Calu3 (cell line): ENCODE results near the gene WDR35. TPM values are rescaled to one million over a fixed set of nuclear protein-coding genes. Genes with fewer than 3 reads are reported as not detected.

Source experiments
- BruUV-seq: library from RNA; stranded (reverse); fragments of 400-500 nt; replicated peaks from 2 replicates; lab custom pipeline; 2021; lab: Mats Ljungman, UMichigan
- CTCF ChIA-PET: fragments of 300-600 bp; sonication (Branson Sonifier 250); formaldehyde crosslinking; loops from one replicate; lab custom pipeline; 2022; ENCODE audit warnings: antibody characterized with exemption; lab: Charles Lee
- DNase-seq: peaks from one replicate; pipeline ENCODE4 v3.0.0; 2022
- H3K27ac Mint-ChIP-seq: one replicate; pipeline ENCODE4 v1.8.0; 2022; ENCODE audit warnings: mixed read lengths; ENCODE audit not compliant: unreplicated experiment
- H3K27me3 Mint-ChIP-seq: one replicate; pipeline ENCODE4 v1.8.0; 2022; ENCODE audit warnings: mixed read lengths; ENCODE audit not compliant: unreplicated experiment
- H3K36me3 Mint-ChIP-seq: one replicate; pipeline ENCODE4 v1.8.0; 2022; ENCODE audit warnings: mild to moderate bottlenecking, moderate library complexity, mixed read lengths; ENCODE audit not compliant: insufficient read depth, unreplicated experiment
- H3K4me1 Mint-ChIP-seq: one replicate; pipeline ENCODE4 v1.8.0; 2022; ENCODE audit warnings: mild to moderate bottlenecking, low read depth, mixed read lengths; ENCODE audit not compliant: unreplicated experiment
- H3K4me3 Mint-ChIP-seq: one replicate; pipeline ENCODE4 v1.8.0; 2022; ENCODE audit warnings: mild to moderate bottlenecking, low read depth, moderate library complexity, mixed read lengths; ENCODE audit not compliant: unreplicated experiment
- H3K9me3 Mint-ChIP-seq: one replicate; pipeline ENCODE4 v1.8.0; 2022; ENCODE audit warnings: low read depth, mixed read lengths; ENCODE audit not compliant: unreplicated experiment
- intact Hi-C: fragments of 100-400 bp; cut with micrococcal nuclease; formaldehyde crosslinking; loops from one replicate; pipeline ENCODE4 v1.10.0; 2022; ENCODE audit not compliant: unreplicated experiment
- total RNA-seq: library from RNA; stranded (reverse); gene quantifications from 2 replicates; pipeline ENCODE4 v1.2.3, GENCODE V29; 2022
- TF ChIP-seq, protein P1 (sequence below): fragments of 200-600 bp; IDR thresholded peaks from one replicate; pipeline ENCODE4 v1.8.0; 2022; ENCODE audit warnings: antibody characterized with exemption; ENCODE audit not compliant: unreplicated experiment

WDR35 gene
- total RNA-seq, 1 experiment from 2014 or later, result 9.8 TPM

- no peak for DNase-seq
- no peaks in the 10 kb centered on the region for H3K36me3 Mint-ChIP-seq
- CTCF ChIA-PET, result no interaction called here
- no peak overlapping the region for H3K27ac Mint-ChIP-seq
- intact Hi-C loops, result no loop called here
- H3K4me3 Mint-ChIP-seq, result no peak overlapping the region
- H3K4me1 Mint-ChIP-seq, result no peaks in the 10 kb centered on the region
- TF ChIP-seq, protein P1, sequence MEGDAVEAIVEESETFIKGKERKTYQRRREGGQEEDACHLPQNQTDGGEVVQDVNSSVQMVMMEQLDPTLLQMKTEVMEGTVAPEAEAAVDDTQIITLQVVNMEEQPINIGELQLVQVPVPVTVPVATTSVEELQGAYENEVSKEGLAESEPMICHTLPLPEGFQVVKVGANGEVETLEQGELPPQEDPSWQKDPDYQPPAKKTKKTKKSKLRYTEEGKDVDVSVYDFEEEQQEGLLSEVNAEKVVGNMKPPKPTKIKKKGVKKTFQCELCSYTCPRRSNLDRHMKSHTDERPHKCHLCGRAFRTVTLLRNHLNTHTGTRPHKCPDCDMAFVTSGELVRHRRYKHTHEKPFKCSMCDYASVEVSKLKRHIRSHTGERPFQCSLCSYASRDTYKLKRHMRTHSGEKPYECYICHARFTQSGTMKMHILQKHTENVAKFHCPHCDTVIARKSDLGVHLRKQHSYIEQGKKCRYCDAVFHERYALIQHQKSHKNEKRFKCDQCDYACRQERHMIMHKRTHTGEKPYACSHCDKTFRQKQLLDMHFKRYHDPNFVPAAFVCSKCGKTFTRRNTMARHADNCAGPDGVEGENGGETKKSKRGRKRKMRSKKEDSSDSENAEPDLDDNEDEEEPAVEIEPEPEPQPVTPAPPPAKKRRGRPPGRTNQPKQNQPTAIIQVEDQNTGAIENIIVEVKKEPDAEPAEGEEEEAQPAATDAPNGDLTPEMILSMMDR, result no peak
- no peaks in the 10 kb centered on the region for H3K27me3 Mint-ChIP-seq
- no TSS peak for BruUV-seq
- no peaks in the 10 kb centered on the region for H3K9me3 Mint-ChIP-seq
These were observed 11.5 kb upstream of the WDR35 start for GRCh38 chr2:20001361-20001863.

DNA sequence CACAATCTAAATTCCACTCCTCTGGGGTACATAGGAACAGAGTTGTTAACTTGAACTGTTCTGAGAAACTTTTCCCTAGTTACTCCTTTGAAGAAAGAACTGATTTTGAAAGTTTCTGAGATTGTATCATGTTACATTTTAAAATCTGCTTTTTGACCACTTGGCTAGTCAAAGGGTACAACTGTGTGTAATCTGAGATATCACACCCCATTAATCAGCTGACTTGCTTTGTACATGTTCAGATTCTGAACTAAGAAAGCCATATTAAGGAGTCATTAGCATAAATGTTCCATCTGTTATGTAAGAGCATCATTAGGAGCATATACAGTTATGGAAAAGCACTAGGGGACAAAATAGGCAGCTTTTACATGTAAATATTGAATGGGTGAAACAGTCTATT, 3.8 kb upstream of the WDR35 start:
- CTCF ChIA-PET, result no interaction called here
- peaks cover 24% of the 10 kb centered on the region for H3K36me3 Mint-ChIP-seq
- H3K4me3 Mint-ChIP-seq, result no peak overlapping the region
- H3K4me1 Mint-ChIP-seq, result peaks cover 10% of the 10 kb centered on the region
- H3K9me3 Mint-ChIP-seq, result no peaks in the 10 kb centered on the region
- no peak overlapping the region for H3K27ac Mint-ChIP-seq
- TF ChIP-seq, protein P1, result no peak
- intact Hi-C loops, result no loop called here
- H3K27me3 Mint-ChIP-seq, result no peaks in the 10 kb centered on the region
- no TSS peak for BruUV-seq
- no peak for DNase-seq

- no peak overlapping the region for H3K4me3 Mint-ChIP-seq
- no peak overlapping the region for H3K27ac Mint-ChIP-seq
- H3K27me3 Mint-ChIP-seq, result no peaks in the 10 kb centered on the region
- DNase-seq, result no peak
- peaks cover 10% of the 10 kb centered on the region for H3K4me1 Mint-ChIP-seq
- intact Hi-C loops, result no loop called here
- BruUV-seq, result no TSS peak
- TF ChIP-seq, protein P1, result no peak
- H3K9me3 Mint-ChIP-seq, result no peaks in the 10 kb centered on the region
- H3K36me3 Mint-ChIP-seq, result peaks cover 24% of the 10 kb centered on the region
- CTCF ChIA-PET, result no interaction called here
These were observed 2.0 kb upstream of the WDR35 start for GRCh38 chr2:19991895-19992294.

- peak overlapping the region; percentile 94 for H3K4me3 Mint-ChIP-seq
- no TSS peak for BruUV-seq
- H3K9me3 Mint-ChIP-seq, result no peaks in the 10 kb centered on the region
- peaks cover 24% of the 10 kb centered on the region for H3K36me3 Mint-ChIP-seq
- no peak for DNase-seq
- H3K27me3 Mint-ChIP-seq, result no peaks in the 10 kb centered on the region
- H3K27ac Mint-ChIP-seq, result no peak overlapping the region
- intact Hi-C loops, result no loop called here
- H3K4me1 Mint-ChIP-seq, result peaks cover 10% of the 10 kb centered on the region
- CTCF ChIA-PET, result interaction anchor here (1.2 kb wide), 1 partner anchor 25 kb away, joined by 6 read pairs; no protein-coding TSS in a partner anchor
- TF ChIP-seq, protein P1, result no peak
These were observed 467 bp upstream of the WDR35 start for GRCh38 chr2:19990416-19990728.
